Keratinocyte (primary cell): ENCODE results near the gene CFAP210.

Experiments used
- EZH2 ChIP-seq: IDR thresholded peaks from one replicate; pipeline ENCODE4 v1.6.1; 2012; ENCODE audit warnings: inconsistent platforms, mild to moderate bottlenecking, low read length, moderate library complexity
- TF ChIP-seq, protein P1 (sequence below), 3 experiments: IDR thresholded peaks in 1 of 3; conservative IDR thresholded peaks in 1 of 3; optimal IDR thresholded peaks in 1 of 3; 2 replicates in 2 of 3; 3 replicates in 1 of 3; pipeline versions ENCODE3 to v1.5.1; 2011; ENCODE audit warnings: low read length in 3 of 3, mild to moderate bottlenecking in 3 of 3, moderate library complexity in 2 of 3, control low read depth in 1 of 3, inconsistent platforms in 1 of 3; ENCODE audit not compliant: insufficient read depth in 2 of 3; ENCODE audit errors: extremely low read depth in 1 of 3

DNA sequence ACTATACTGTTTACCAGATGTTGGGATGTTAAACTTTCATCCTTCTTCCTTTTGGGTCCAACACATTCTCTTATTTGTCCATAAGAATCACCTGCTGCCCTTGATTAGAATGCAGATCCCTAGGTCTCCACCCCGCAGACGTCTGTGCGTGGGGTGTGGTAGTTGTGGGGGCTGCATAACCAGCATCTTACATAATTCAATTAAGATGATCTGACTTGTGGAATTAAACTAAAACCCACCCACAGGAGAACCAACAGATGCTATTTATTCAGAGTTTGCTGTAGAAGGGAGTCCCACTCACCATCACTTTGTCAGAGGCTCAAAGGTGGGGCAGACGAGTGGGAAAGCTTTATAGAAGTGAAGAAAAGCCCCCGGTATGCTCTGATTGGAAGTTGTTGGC is 37.9 kb upstream of the CFAP210 start:
- TF ChIP-seq, protein P1, sequence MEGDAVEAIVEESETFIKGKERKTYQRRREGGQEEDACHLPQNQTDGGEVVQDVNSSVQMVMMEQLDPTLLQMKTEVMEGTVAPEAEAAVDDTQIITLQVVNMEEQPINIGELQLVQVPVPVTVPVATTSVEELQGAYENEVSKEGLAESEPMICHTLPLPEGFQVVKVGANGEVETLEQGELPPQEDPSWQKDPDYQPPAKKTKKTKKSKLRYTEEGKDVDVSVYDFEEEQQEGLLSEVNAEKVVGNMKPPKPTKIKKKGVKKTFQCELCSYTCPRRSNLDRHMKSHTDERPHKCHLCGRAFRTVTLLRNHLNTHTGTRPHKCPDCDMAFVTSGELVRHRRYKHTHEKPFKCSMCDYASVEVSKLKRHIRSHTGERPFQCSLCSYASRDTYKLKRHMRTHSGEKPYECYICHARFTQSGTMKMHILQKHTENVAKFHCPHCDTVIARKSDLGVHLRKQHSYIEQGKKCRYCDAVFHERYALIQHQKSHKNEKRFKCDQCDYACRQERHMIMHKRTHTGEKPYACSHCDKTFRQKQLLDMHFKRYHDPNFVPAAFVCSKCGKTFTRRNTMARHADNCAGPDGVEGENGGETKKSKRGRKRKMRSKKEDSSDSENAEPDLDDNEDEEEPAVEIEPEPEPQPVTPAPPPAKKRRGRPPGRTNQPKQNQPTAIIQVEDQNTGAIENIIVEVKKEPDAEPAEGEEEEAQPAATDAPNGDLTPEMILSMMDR (optimal IDR thresholded peaks at IDR 0.05 in 1 of 3, IDR thresholded peaks at IDR 0.05 in 1 of 3, conservative IDR thresholded peaks at IDR 0.05 in 1 of 3; ENCODE audit: extremely low read depth in 1 of 3, insufficient read depth in 2 of 3, low read length in 3 of 3), result no peak
- no peak for TF ChIP-seq EZH2
